Right lobe of liver (tissue), 4 donors: ENCODE results near the gene DUSP22.

ENCODE experiments used
- CTCF ChIP-seq, 4 donors: fragments of 200-600 bp in 3 of 4; fragments of 450-650 bp in 1 of 4; IDR thresholded peaks; one replicate each; pipeline versions ENCODE4 v1.5.1 to v1.8.0; 2016 to 2022; ENCODE audit warnings: antibody characterized with exemption in 4 of 4, mild to moderate bottlenecking in 2 of 4
- POLR2A ChIP-seq: fragments of 450-650 bp; IDR thresholded peaks from one replicate; pipeline ENCODE4 v1.6.1; 2017; ENCODE audit warnings: antibody characterized with exemption, mild to moderate bottlenecking
- donor health status: DM: no; HTN: no; CAD: no.
- donor health status: DM: no; HTN: no; CAD: no.
- donor health status: DM: no; HTN: yes; CAD: no.

GRCh38 chr6:355373-356208 lies 63.3 kb downstream of the DUSP22 start:
- TF ChIP-seq CTCF (IDR thresholded peaks at IDR 0.05) = no peak
- TF ChIP-seq POLR2A = no peak
